GM21447 (cell line): ENCODE results near the gene IQCH.
"Not testable (repeated sequence)": the region's sequence is repeated elsewhere in the genome, so short reads cannot be mapped to it uniquely, and the experiment has no call there.

Experiments
- ATAC-seq: cut with Tn5 transposase; IDR thresholded peaks from one replicate; pipeline ENCODE4 v1.9.1; 2021; ENCODE audit not compliant: unreplicated experiment

The IQCH gene

DNA sequence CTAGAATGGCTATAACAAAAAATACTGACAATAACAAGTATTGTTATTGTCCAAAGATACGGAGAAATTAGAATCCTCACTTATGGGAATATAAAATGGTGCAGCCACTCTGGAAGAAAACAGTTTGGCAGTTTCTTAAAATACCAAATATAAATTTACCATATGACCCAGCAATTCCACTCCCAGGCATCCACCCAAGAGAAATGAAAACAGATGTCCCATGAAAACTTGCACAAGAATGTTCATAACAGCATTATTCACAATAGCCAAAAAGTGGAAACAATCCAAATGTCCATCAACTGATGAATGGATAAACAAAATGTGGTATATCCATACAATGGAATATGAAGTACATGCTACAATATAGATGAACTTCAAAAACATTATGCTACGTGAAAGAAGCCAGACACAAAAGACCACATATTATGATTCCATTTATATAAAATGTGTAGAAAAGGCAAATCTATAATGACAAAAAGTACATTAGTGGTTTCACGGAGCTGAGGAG, 9.6 kb upstream of the IQCH start:
- ATAC-seq: no peak

DNA sequence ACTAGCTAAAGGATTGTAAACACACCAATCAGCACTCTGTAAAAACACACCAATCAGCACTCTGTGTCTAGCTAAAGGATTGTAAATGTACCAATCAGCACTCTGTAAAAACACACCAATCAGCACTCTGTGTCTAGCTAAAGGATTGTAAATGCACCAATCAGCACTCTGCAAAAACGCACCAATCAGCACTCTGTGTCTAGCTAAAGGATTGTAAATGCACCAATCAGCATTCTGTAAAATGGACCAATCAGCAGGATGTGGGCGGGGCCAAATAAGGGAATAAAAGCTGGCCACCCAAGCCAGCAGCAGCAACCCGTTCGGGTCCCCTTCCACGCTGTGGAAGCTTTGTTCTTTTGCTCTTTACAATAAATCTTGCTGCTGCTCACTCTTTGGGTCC, 8.0 kb upstream of the IQCH start:
- ATAC-seq: not testable (repeated sequence)

DNA sequence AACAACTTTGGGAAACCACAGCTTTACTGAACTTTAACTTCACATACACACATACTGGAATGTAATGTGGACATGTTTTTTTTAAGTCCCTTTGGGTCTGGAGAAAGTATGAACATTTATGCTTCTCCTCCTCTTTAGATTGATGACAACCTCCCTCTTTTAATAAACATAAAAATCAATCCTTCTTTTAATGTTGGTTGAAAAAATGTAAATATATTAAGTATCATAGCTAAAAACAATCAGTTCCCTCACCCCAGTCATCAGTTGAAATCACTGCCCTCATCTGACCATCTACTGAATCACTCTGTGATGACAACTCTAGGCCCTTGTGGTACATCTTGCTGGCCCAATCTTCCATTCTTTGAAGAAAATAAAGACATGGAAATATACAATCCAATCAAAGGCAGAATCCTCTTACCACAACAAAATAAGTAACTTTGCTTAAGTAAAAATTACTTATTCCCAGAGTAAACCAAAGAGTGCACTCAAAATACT, 6.5 kb upstream of the IQCH start:
- ATAC-seq: no peak

DNA sequence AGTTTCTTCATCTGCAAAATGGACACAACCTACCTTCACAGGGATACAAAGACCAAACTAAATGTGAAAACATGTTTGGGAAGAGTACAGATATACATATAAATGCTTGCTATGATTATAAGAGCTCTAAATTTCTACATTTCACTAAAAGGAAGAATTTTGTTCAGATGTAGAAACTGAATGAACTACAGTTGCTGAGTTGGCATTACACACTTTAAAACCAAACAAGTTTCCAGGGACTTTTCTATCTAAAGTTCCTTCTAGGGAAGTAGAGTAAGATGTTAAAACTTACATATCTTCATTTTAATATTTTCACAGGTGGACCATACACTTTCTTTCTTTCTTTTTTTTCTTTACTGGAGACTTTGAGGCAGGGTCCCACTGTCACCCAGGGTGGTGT, 4.8 kb upstream of the IQCH start:
- no peak for ATAC-seq

DNA sequence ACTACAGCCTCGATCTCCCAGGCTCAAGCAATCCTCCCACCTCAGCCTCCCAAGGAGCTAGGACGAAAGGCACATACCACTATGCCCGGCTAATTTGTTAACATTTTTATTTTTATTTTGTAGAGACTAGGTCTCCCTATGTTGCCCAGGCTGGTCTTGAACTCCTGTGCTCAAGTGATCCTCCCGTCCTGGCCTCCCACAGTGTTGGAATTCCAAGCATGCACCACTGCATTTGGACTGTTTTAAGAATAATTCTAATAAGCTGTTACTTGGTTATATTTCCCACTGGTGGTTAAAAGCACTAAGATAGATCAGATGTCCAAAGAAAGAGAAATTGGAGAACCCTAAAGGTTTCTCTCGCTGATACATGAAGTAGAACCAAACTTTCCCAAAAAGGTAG, 3.3 kb upstream of the IQCH start:
- ATAC-seq: no peak

DNA sequence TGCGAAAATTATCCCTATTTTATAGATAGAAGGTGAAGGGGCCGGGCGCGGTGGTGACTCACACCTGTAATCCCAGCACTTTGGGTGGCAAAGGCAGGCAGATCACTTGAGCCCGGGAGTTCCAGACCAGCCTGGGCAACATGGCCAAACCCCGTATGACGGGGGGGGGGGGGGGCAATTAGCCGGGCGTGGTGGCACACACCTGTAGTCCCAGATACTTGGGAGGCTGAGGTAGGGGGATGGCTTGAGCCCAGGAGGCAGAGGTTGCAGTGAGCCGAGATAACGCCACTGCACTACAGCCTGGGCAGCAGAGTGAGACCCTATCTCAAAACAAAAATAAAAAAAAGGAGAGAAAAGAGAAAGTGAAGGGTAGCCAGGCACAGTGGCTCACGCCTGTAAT, 1.5 kb upstream of the IQCH start:
- ATAC-seq: no peak

DNA sequence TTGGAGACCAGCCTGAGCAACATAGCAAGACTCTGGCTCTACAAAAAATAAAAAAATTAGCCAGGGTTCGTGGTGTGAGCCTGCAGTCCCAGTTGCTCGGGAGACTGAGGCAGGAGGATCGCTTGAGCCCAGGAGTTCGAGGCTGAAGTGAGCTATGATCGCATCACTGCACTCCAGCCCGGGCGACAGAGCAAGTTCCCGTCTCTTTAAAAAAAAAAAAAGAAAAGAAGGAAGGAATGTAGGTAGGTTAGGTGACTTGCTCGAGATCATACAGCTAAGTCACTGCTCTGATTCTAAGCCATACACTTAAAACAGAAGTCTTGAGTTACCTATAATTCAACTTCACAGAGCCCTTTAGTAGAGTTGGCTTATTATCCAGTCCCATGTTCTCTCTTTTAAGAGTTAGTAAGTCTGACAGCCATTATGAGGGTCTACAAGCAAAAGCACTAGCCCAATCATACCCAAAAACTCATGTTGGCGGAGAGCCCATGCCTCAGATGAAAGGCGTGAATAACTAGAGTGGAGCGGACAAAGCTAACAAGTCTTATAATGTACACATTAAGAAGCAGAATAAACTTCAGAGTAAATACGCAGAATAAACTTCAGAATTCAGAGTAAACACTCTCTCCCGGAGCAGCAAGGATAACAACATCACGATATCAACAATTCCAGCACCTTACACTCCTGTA, 893 bp upstream of the IQCH start:
- no peak for ATAC-seq

DNA sequence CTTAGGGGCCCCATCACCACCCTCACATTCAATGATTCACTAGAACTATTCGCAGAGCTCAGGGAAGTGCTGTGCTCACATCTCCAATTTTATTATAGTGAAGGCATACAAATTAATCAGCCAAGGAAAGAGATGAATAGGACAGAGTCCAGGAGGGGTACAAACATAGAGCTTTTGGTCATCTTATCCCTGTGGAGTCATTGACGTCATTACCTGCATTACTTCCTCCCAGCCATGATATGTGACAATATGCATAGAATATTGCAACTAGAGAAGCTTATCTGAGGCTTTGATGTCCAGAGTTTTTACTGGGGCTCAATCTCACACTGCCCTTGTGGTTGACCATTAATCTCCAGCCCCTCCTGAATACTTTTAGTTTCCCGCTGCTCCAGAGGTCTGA, 1.5 kb downstream of the IQCH start:
- ATAC-seq: no peak

DNA sequence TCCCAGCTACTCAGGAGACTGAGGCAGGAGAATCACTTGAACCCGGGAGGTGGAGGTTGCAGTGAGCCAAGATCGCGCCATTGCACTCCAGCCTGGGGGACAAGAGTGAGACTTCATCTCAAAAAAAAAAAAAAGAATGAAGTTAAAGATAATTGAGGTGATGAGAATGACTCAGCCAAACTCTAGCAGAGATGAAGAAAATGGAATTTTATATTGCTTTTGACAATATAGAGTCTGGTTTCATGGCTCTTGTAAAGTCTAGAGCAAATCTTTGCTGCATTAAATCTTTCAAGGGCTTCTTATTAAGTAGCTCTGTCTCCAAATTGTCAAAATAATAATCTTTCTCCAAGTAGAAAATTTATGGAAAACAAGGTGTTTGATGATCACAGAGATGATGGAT, 3.8 kb downstream of the IQCH start:
- ATAC-seq: not testable (repeated sequence)

DNA sequence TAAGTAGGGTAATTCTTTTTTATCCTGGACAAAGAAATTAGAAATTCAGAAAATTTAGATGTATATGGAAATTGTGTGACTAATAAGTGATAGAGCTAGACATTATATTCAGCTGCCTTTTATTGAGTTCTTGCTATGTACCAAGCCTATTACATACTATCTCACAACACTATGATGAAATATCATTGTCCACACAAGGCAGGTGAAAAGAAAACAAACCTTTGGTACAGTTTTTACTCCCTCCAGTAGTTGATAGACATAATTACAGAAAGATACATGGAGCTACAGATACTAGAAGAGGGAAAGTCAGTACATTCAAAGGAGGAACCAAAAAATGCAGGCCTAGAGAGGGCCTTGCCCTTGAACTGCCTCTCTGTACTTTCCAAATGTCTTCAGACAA, 4.8 kb downstream of the IQCH start:
- no peak for ATAC-seq

DNA sequence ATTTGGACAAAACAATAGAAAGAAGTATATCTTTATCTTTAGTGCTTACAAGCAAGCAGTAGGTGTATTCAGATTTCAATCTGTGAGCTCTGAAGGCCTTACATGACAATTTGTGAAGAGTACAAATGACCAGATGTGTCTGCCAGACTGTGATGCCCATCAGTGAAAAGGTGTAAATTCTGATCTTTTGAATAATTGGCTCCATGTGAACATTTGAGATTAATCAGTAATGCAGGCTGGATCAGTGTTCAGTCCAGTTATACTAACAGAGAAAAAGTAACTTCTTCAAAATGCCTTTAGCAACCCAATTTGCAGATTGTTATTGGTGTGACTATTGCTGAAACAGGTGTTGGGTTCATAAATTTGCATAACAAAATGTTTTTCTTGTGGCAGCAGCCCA, 5.2 kb downstream of the IQCH start:
- ATAC-seq: no peak

DNA sequence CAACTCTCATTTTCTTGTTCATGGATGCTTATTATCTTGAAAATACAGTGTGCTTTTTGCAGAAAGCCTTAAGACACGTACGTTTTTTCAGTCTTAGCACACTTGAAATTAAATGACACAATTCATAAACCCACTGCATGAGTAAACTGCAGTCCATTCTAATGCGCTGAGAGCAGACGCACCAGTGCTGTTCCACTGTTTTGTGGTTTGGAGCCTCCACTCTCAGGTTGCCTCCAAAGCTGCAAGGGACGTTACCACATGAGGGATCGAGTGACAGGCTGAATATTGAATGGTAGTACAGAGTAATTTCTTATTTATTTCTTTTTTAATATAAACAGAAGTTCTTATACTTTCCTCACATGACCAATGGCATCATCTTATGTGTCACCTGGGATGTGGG, 12.3 kb downstream of the IQCH start:
- ATAC-seq: no peak

DNA sequence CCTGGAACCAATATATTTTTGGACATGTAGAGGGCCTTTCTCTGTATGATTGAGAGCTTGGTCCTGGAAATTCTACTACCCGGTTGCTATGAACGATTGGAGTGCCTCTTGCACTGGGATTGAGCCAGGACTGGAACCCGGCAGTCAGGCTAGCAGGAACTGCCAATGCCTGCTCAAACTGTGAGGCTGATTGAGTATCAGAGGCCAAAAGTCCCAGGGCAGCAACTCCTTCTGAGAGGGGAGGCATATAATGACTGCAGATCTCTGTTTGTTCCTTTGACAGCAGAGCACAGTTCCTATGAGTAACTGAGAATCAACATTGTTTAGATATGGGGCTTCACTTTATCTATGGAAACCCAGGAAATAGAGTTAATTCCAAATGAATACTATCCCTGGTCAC, 12.9 kb downstream of the IQCH start:
- no peak for ATAC-seq

DNA sequence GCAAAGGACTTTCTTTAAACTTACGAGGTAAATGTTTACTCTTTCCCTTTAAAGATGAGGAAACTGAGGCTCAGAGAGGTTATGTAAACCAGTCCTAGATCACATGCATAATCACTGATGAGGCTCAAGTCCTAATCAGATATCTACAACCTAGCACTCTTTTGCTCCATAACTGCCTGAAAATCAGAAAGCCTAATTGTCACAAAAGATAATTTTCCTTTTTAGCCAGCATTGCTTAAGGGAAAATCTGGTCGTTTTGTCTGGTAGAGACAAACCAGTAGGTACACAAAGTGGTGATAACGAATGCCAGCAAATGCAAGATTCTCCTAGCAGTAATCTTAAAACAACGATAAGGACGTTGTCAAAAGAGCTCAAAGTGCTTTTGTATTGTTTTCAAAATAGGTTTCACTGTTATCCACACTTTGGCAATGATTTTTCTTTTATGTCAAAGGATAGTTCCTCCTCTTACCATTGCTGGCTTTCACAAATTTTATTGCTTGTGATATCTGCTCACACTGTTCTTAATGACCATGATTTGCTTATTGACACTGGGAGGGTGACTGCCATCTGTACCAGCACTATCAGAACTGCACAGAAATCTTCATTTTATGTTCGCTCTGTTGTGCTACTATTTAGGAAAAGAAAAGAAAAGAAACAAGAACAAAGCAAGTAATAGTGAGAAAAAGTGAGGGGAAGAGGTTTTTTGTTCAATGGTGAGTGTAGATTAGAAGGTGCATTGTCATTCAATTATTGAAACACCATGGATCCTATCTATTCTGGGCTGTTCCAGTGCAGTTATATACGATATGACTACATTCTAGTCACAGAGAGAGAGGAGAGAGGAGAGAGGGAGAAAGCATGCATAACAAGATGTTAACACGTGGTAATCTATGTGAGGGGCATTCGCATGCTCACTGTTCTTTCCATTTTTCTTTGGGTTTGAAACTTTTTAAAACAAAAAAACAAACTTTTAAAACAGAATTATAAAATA, 13.7 kb downstream of the IQCH start:
- ATAC-seq: no peak

DNA sequence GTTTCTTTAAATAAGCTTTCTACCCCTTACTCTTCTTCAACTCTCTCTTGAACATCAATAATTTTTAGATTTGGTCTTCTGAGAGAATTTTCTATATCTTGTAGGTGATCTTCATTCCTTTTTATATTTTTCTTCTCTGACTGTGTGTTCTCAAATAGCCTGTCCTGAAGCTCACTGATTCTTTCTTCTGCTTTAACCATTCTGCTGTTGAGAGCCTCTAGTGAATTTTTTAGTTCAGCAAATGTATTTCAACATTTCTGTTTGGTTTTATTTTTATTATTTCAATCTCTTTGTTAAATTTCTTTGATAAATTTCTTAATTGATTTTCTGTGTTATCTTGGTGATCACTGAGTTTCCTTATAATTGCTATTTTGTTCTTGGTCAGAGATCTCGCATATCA, 19.6 kb downstream of the IQCH start:
- no peak for ATAC-seq

DNA sequence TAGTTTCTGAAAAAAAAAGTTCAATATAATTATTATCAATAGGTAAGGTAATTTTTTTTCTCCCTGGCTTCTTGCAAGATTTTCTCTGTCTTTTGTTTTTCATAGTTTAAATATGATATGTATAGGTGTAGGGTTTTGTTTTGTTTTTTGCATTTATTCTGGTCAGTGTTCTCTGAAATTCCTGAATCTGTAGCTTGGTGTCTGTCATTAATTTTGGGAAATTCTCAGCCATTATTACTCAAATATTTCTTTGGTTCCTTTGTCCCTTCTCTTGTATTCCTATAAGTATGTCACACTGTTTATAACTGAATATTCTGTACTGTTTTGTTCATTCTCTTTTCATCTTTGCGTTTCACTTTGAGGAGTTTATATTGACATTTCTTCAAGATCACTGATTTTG, 22.1 kb downstream of the IQCH start:
- no peak for ATAC-seq

DNA sequence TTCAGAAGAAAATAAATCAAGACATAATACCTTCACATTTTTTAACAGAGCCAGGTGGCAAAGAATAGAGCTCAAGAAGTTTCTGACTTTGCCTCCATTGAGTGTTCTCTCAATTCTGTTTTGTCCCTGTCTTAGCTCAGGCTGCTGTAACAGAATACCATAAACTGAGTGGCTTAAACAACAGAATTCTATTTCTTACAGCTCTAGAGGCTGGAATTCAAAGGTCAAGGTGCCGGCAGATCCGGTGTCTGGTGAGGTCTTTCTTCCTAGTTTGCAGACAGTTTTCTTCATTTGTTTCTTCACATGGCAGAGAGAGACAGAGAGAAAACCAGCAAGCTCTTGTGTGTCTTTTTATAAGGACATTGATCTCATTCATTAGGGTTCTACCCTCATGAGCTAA, 25.6 kb downstream of the IQCH start:
- no peak for ATAC-seq

DNA sequence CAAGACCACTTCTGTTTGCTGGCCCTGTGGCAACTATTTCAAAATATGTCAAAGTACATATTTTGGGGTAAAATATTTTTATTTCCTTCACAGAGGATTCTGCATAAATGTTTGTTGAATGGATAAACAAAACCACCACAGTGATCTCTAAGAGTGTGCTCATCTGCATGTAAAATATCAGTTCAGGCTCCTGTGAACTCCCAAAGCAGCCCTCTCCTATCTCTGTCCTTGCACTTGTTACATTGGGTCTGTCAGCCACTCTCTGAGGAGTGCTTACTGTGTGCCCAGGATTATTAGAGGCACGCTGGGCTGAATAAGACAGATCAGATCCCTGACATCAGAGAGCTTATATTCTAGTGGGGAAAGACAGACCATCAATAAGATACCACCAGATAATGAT, 27.1 kb downstream of the IQCH start:
- ATAC-seq: no peak

DNA sequence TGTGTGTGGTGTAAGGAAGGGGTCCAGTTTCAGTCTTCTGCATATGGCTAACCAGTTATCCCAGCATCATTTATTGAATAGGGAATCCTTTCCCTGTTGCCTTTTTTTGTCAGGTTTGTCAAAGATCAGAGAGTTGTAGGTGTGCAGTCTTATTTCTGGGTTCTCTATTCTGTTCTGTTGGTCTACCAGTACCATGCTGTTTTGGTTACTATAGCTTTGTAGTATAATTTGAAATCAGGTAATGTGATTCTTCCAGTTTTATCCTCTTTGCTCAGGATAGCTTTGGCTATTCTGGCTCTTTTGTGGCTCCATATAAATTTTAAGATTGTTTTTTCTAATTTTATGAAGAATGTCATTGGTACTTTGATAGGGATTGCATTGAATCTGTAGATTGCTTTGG, 31.0 kb downstream of the IQCH start:
- ATAC-seq: not testable (repeated sequence)

DNA sequence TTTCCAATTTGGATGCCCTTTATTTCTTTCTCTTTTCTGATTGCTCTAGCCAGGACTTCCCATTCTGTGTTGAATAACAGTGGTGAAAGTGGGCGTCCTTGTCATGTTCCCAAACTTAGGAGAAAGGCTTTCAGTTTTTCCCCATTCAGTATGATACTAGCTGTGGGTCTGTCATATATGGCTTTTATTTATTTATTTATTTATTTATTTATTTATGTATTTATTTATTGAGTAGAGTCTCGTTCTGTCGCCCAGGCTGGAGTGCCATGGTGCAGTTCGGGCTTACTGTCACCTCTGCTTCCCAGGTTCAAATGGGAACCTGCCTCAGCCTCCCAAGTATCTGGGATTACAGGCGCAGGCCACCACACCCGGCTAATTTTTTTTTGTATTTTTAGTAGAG, 31.8 kb downstream of the IQCH start:
- ATAC-seq: not testable (repeated sequence)

DNA sequence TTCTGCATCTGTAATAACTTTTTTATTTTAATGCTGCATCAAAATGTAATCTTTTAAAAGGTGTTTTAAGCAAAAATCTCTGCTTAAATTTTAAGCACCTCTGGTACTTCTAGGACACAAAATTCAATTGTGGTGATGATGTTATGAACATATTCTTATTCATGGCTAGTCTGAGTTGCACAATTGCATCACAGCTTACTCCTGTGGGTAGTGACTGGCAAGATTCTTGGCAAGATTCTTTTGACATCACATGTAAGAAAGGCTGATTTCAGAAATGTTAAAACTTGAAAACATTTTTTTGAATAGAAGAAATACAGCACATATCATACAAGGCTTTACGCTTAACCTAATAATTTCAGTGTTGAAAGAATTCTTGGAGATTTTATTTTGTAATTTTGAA, 35.7 kb downstream of the IQCH start:
- no peak for ATAC-seq

DNA sequence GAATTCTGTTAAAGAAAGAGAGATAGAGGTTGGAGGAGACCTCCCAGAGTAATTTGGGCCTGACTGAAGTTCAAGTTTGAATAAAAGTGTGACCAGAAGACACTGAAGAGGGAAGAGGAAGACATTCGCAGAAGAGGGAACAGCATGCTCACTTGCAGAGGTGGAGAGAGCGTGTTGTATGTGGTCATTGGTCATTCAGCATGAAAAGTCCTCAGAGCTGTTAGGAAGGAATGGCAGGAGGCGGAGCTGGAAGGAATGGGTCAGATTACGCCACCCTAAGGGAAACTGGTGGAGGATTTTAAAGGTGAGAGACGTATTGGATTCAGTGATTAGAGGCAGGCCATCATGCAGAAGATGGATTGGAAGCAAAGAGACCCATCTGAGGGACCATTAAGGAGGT, 41.6 kb downstream of the IQCH start:
- no peak for ATAC-seq
